SK-N-SH (cell line): Measurements from ENCODE around the gene AFM. TPM values are rescaled to one million over a fixed set of nuclear protein-coding genes. Genes with fewer than 3 reads are reported as not detected.

Experiments used
- CTCF ChIA-PET: fragments of 300-600, 350-600 bp; formaldehyde crosslinking; extraction: SDS; loops from one replicate; lab custom pipeline; 2021; lab: Yijun Ruan, JAX
- POLR2A ChIA-PET: fragments of 350-600 bp; sonication (Branson Sonifier 250); formaldehyde crosslinking; extraction: SDS; loops from one replicate; lab custom pipeline; 2020; ENCODE audit warnings: antibody characterized with exemption, inconsistent platforms; lab: Yijun Ruan, JAX
- DNase-seq: peaks from one replicate; pipeline ENCODE4 v3.0.0; 2012
- H2AFZ ChIP-seq: fragments of 200-600 bp; sonication (generic); 2 replicates; pipeline ENCODE4 v1.8.1; 2016; ENCODE audit warnings: antibody characterized with exemption, mild to moderate bottlenecking, low read depth
- H3F3A ChIP-seq: fragments of 200-600 bp; sonication (generic); replicated peaks from 2 replicates; pipeline ENCODE3; 2016; ENCODE audit warnings: antibody characterized with exemption, mild to moderate bottlenecking; ENCODE audit not compliant: insufficient read depth
- H3K27ac ChIP-seq, 2 experiments: fragments of 200-500 bp in 1 of 2; fragments of 200-600 bp in 1 of 2; sonication (Bioruptor generic) in 1 of 2; sonication (generic), shearing (Covaris generic) in 1 of 2; 2 replicates each; pipeline versions ENCODE4 v1.5.1 to v1.6.1; 2014 to 2016; ENCODE audit warnings: low read depth in 2 of 2, inconsistent platforms in 1 of 2, low read length in 1 of 2, mild to moderate bottlenecking in 1 of 2, mixed read lengths in 1 of 2
- H3K27me3 ChIP-seq: fragments of 200-600 bp; sonication (generic), shearing (Covaris generic); 2 replicates; pipeline ENCODE4 v1.6.1; 2016; ENCODE audit warnings: mixed run types; ENCODE audit not compliant: insufficient read depth
- H3K36me3 ChIP-seq, 2 experiments: fragments of 200-500 bp in 1 of 2; fragments of 200-600 bp in 1 of 2; sonication (Bioruptor generic) in 1 of 2; sonication (generic) in 1 of 2; replicated peaks in 1 of 2; 2 replicates each; pipeline versions ENCODE3 to v1.5.1; 2014 to 2016; ENCODE audit warnings: low read length in 1 of 2, mild to moderate bottlenecking in 1 of 2; ENCODE audit not compliant: insufficient read depth in 2 of 2, control insufficient read depth in 1 of 2
- H3K4me1 ChIP-seq, 2 experiments: fragments of 200-500 bp in 1 of 2; fragments of 200-600 bp in 1 of 2; sonication (Bioruptor generic) in 1 of 2; sonication (generic), shearing (Covaris generic) in 1 of 2; 2 replicates each; pipeline versions ENCODE4 v1.5.1 to v1.6.1; 2014 to 2016; ENCODE audit warnings: low read depth in 1 of 2, low read length in 1 of 2, mixed run types in 1 of 2; ENCODE audit not compliant: insufficient read depth in 2 of 2, control insufficient read depth in 1 of 2
- H3K4me2 ChIP-seq: fragments of 200-600 bp; sonication (generic), shearing (Covaris generic); 2 replicates; pipeline ENCODE4 v1.6.1; 2017; ENCODE audit warnings: mixed run types
- H3K4me3 ChIP-seq, 2 experiments: fragments of 200-500 bp in 1 of 2; fragments of 200-600 bp in 1 of 2; sonication (Bioruptor generic) in 1 of 2; sonication (generic), shearing (Covaris generic) in 1 of 2; 2 replicates each; pipeline versions ENCODE4 v1.5.1 to v1.8.1; 2014 to 2016; ENCODE audit warnings: low read depth in 2 of 2, inconsistent platforms in 1 of 2, low read length in 1 of 2, mild to moderate bottlenecking in 1 of 2, mixed read lengths in 1 of 2, moderate library complexity in 1 of 2
- H3K79me2 ChIP-seq: fragments of 200-600 bp; sonication (generic); 2 replicates; pipeline ENCODE4 v1.8.1; 2017; ENCODE audit warnings: mild to moderate bottlenecking; ENCODE audit not compliant: insufficient read depth
- H3K9ac ChIP-seq: fragments of 200-600 bp; sonication (generic); 2 replicates; pipeline ENCODE4 v1.6.1; 2017; ENCODE audit warnings: mixed run types
- H3K9me2 ChIP-seq: fragments of 200-600 bp; sonication (generic); 2 replicates; pipeline ENCODE4 v1.6.1; 2017; ENCODE audit warnings: mixed run types
- H3K9me3 ChIP-seq: fragments of 200-600 bp; sonication (generic); 2 replicates; pipeline ENCODE4 v1.6.1; 2017; ENCODE audit warnings: mixed run types, mild to moderate bottlenecking, moderate library complexity
- H4K20me1 ChIP-seq: fragments of 200-600 bp; sonication (generic); 2 replicates; pipeline ENCODE4 v1.6.1; 2017; ENCODE audit warnings: mild to moderate bottlenecking, mixed run types; ENCODE audit not compliant: insufficient read depth
- CHD2 ChIP-seq: fragments of 150-350 bp; IDR thresholded peaks from 2 replicates; pipeline ENCODE4 v1.6.1; 2018; ENCODE audit warnings: low read length; ENCODE audit not compliant: partially characterized antibody
- ELF1 ChIP-seq: IDR thresholded peaks from 2 replicates; pipeline ENCODE4 v1.4.0; 2012
- EZH2phosphoT487 ChIP-seq: fragments of 200-600 bp; sonication (generic); IDR thresholded peaks from 2 replicates; pipeline ENCODE4 v1.6.1; 2017; ENCODE audit warnings: low read depth, mixed run types, mild to moderate bottlenecking, antibody characterized with exemption, moderate library complexity, borderline replicate concordance
- FOSL2 ChIP-seq: IDR thresholded peaks from 2 replicates; pipeline ENCODE4 v1.4.0; 2012; ENCODE audit warnings: low read depth, mild to moderate bottlenecking, moderate library complexity, borderline replicate concordance
- FOXJ3 ChIP-seq: sonication (generic); formaldehyde crosslinking; IDR thresholded peaks from 2 replicates; pipeline ENCODE4 v1.5.1; 2020; ENCODE audit warnings: mild to moderate bottlenecking, missing genetic modification reagents
- GABPA ChIP-seq: IDR thresholded peaks from 2 replicates; pipeline ENCODE4 v1.4.0; 2012; ENCODE audit warnings: low read depth, mild to moderate bottlenecking
- NFIC ChIP-seq: IDR thresholded peaks from 2 replicates; pipeline ENCODE4 v1.4.0; 2012; ENCODE audit warnings: borderline replicate concordance
- NRF1 ChIP-seq: IDR thresholded peaks from 2 replicates; pipeline ENCODE4 v1.6.1; 2012; ENCODE audit warnings: low read depth, mild to moderate bottlenecking, low read length
- POLR2AphosphoS5 ChIP-seq: IDR thresholded peaks from 2 replicates; pipeline ENCODE4 v1.6.1; 2012; ENCODE audit warnings: low read depth, low read length
- RXRA ChIP-seq: IDR thresholded peaks from 2 replicates; pipeline ENCODE4 v1.4.0; 2012; ENCODE audit warnings: low read depth, mild to moderate bottlenecking, borderline replicate concordance
- SIN3A ChIP-seq: IDR thresholded peaks from 2 replicates; pipeline ENCODE4 v1.6.1; 2012; ENCODE audit warnings: low read depth, mild to moderate bottlenecking, low read length, moderate library complexity, borderline replicate concordance
- TAF1 ChIP-seq: IDR thresholded peaks from 2 replicates; pipeline ENCODE4 v1.6.1; 2012; ENCODE audit warnings: low read depth, mild to moderate bottlenecking, low read length, moderate library complexity, borderline replicate concordance
- YY1 ChIP-seq: IDR thresholded peaks from 2 replicates; pipeline ENCODE4 v1.4.0; 2012; ENCODE audit warnings: low read depth, mild to moderate bottlenecking
- WGBS: methylation state at CpG from one replicate; pipeline ENCODE4 v1.1.6; 2017; ENCODE audit warnings: low lambda C conversion rate; 5-methylcytosine and 5-hydroxymethylcytosine counted together
- polyA plus RNA-seq, 3 experiments: library from polyadenylated mRNA; depleted of rRNA; stranded (reverse); fragments of >200 nt; gene quantifications; 2 replicates each; pipeline ENCODE4 v1.2.3, GENCODE V29; 2012
- TF ChIP-seq, protein P1 (sequence below): IDR thresholded peaks from 2 replicates; pipeline ENCODE4 v1.4.0; 2012; ENCODE audit warnings: low read depth, borderline replicate concordance
- TF ChIP-seq, protein P2 (sequence below): IDR thresholded peaks from 2 replicates; pipeline ENCODE4 v1.4.0; 2012; ENCODE audit warnings: low read depth, borderline replicate concordance
- TF ChIP-seq, protein P3 (sequence below): IDR thresholded peaks from 2 replicates; pipeline ENCODE4 v1.4.0; 2012; ENCODE audit warnings: low read depth
- TF ChIP-seq, protein P4 (sequence below): IDR thresholded peaks from 2 replicates; pipeline ENCODE4; 2012

Gene AFM
- polyA plus RNA-seq, 1 of the 3 experiments (the other 2 are of a cell fraction), result not detected

DNA sequence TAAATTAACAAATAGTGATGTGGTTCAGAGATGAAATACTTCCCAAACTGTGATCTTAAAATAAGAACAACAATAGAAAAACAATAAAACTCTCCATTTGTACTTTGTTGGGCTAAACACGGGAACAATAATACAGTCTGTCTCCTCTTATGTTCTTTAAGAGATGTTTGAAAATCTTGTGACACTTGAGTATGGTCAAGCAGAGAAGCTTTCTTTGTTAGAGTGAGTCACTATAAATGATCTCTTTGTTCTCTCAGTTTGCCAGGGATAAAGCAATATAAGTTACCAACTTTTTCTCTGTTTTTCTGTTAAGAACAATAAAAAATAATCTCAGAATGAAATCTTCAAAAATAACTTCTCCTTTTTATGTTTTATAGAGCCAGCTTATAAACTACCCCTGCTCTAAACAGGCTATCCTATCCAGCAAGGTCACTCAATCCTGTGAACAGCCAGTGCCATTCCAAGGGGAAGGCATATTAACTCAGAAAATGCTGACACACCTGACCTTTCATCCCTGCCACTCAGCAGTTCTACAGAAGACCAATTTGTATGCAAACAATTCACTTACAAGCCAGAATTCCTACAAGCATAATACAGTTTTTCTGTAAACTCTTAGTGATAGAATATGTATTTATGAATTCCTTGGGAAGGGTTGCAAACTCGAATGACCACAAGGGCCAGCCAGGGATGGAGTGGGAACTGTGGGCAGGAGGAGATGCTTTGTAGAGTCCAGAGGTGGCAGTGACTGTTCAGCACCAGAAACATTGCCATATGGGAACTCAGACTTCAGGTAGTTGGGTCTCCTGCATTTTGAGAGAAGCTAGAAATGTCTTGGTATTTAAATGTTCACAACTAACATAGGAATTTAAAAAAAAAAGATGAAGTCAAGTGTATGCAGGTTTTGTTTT, 52.2 kb downstream of the AFM start:
- Histone ChIP-seq H3K9ac (no peak overlapping the region), H3K27me3 (peaks cover 8% of the 10 kb centered on the region), H3K27ac (no peak overlapping the region), H3K79me2 (no peaks in the 10 kb centered on the region), H3K4me2 (no peak overlapping the region), H3K9me2 (no peaks in the 10 kb centered on the region), H3K4me3 (no peak overlapping the region), H2AFZ (no peak overlapping the region), H3K36me3 (no peaks in the 10 kb centered on the region), H3F3A (no peaks in the 10 kb centered on the region), H3K4me1 (no peaks in the 10 kb centered on the region), H3K9me3 (no peaks in the 10 kb centered on the region), H4K20me1 (no peaks in the 10 kb centered on the region)
- DNase-seq, result no peak
- TF ChIP-seq, protein P1, sequence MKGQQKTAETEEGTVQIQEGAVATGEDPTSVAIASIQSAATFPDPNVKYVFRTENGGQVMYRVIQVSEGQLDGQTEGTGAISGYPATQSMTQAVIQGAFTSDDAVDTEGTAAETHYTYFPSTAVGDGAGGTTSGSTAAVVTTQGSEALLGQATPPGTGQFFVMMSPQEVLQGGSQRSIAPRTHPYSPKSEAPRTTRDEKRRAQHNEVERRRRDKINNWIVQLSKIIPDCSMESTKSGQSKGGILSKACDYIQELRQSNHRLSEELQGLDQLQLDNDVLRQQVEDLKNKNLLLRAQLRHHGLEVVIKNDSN, result no peak
- TF ChIP-seq EZH2phosphoT487 (no peak), GABPA (no peak), SIN3A (no peak), YY1 (no peak), CHD2 (no peak), ELF1 (no peak), POLR2AphosphoS5 (no peak), RXRA (no peak), NFIC (no peak), FOXJ3 (CRISPR knock-in tag) (no peak), NRF1 (no peak), FOSL2 (no peak), TAF1 (no peak)
- TF ChIP-seq, protein P2, sequence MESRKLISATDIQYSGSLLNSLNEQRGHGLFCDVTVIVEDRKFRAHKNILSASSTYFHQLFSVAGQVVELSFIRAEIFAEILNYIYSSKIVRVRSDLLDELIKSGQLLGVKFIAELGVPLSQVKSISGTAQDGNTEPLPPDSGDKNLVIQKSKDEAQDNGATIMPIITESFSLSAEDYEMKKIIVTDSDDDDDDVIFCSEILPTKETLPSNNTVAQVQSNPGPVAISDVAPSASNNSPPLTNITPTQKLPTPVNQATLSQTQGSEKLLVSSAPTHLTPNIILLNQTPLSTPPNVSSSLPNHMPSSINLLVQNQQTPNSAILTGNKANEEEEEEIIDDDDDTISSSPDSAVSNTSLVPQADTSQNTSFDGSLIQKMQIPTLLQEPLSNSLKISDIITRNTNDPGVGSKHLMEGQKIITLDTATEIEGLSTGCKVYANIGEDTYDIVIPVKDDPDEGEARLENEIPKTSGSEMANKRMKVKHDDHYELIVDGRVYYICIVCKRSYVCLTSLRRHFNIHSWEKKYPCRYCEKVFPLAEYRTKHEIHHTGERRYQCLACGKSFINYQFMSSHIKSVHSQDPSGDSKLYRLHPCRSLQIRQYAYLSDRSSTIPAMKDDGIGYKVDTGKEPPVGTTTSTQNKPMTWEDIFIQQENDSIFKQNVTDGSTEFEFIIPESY, result no peak
- TF ChIP-seq, protein P3, sequence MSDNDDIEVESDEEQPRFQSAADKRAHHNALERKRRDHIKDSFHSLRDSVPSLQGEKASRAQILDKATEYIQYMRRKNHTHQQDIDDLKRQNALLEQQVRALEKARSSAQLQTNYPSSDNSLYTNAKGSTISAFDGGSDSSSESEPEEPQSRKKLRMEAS, result no peak
- TF ChIP-seq, protein P4, sequence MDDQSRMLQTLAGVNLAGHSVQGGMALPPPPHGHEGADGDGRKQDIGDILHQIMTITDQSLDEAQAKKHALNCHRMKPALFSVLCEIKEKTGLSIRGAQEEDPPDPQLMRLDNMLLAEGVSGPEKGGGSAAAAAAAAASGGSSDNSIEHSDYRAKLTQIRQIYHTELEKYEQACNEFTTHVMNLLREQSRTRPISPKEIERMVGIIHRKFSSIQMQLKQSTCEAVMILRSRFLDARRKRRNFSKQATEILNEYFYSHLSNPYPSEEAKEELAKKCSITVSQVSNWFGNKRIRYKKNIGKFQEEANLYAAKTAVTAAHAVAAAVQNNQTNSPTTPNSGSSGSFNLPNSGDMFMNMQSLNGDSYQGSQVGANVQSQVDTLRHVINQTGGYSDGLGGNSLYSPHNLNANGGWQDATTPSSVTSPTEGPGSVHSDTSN, result no peak
- CTCF ChIA-PET, result no interaction called here
- POLR2A ChIA-PET, result no interaction called here
- 4% methylated on average over 2 of the region's 2 CpGs for WGBS
